ENCODE measurements around the gene TOP3A.
A peak's percentile ranks its signal among the peaks of the same experiment; 100 is the strongest.

TOP3A gene

DNA sequence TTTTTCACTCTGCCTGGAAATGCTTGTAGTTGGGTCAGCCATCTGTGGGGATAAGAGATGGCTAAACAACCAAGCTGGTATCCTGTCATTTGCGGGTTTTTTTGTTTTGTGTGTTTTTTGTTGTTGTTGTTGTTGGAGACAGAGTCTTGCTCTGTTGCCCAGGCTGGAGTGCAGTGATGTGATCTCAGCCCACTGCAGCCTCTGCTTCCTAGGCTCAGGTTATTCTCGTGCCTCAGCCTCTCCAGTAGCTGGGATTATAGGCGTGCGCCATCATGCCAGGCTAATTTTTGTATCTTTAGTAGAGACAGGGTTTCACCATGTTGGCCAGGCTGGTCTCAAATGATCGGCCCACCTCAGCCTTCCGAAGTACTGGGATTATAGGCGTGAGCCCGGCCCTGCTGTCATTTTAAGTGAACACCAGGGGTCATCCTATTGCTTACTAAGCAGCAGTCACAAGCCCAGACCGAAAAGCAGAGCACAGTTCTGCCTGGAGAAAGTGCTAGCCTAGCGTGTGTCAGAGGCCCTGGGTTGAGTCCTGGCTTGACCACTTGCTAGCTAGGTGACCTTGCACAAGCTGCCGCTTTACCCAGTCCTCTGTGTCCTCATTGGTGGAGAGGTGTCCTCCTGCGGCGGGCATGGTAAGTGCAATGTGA is 4.9 kb upstream of the TOP3A start:
- Histone ChIP-seq H3K27me3 (ENCODE audit: insufficient read depth, poor library complexity, severe bottlenecking) (no peaks in the 10 kb centered on the region), H3K4me3 (ENCODE audit: severe bottlenecking) (no peak overlapping the region), H3K9me3 (ENCODE audit: severe bottlenecking) (no peaks in the 10 kb centered on the region), H3K36me3 (ENCODE audit: low read depth) (peaks cover 57% of the 10 kb centered on the region), H3K27ac (ENCODE audit: poor library complexity, severe bottlenecking) (no peak overlapping the region), H3K4me1 (ENCODE audit: insufficient read depth, poor library complexity, severe bottlenecking) (peaks cover 9% of the 10 kb centered on the region)
- DNase-seq (ENCODE audit: low spot score) (no peak), ATAC-seq (ENCODE audit: low read depth) (peak; percentile 22; the same call in 1 of the 3 replicates)
- TF ChIP-seq, protein P1, sequence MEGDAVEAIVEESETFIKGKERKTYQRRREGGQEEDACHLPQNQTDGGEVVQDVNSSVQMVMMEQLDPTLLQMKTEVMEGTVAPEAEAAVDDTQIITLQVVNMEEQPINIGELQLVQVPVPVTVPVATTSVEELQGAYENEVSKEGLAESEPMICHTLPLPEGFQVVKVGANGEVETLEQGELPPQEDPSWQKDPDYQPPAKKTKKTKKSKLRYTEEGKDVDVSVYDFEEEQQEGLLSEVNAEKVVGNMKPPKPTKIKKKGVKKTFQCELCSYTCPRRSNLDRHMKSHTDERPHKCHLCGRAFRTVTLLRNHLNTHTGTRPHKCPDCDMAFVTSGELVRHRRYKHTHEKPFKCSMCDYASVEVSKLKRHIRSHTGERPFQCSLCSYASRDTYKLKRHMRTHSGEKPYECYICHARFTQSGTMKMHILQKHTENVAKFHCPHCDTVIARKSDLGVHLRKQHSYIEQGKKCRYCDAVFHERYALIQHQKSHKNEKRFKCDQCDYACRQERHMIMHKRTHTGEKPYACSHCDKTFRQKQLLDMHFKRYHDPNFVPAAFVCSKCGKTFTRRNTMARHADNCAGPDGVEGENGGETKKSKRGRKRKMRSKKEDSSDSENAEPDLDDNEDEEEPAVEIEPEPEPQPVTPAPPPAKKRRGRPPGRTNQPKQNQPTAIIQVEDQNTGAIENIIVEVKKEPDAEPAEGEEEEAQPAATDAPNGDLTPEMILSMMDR (IDR thresholded peaks at IDR 0.05; ENCODE audit: poor library complexity, severe bottlenecking), result peak; percentile 45

DNA sequence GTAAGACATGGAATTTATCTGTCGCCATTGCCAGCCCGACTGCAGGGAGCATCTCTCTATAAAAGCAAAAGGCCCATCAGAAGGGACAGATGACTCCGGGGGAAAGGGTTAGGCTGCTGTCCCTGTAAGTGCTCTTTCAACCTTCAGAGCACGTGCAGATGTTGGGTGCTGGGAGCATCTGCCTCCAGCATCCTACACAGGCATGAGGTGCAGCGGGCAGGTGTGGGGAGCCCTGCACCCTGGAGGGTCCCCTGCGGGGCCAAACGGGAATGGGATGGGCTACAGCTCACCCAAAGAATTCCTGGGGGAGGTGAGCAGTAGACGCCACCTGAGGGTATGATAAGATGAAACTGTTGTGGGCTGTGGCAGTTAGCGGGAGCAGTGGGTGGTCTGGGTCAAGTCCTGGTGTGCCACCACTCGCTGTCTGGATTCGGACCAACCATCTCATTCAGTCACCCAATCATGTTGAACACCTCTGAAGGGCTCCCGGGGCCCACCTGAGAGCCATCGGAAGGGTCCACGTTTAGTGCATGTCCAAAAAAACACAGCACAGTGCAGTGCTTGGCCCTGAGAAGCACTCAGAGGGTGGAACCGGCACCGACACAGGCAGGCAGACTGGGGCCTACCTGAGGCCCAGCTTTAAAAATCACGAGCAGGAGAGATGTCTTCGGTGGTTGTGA is 4.1 kb upstream of the TOP3A start:
- H3K36me3 ChIP-seq (ENCODE audit: low read depth), result peaks cover 50% of the 10 kb centered on the region
- DNase-seq (ENCODE audit: low spot score) (no peak), ATAC-seq (ENCODE audit: low read depth) (no peak)
- H3K27me3 ChIP-seq (ENCODE audit: insufficient read depth, poor library complexity, severe bottlenecking), result no peaks in the 10 kb centered on the region
- no peak overlapping the region for H3K4me3 ChIP-seq (ENCODE audit: severe bottlenecking)
- no peaks in the 10 kb centered on the region for H3K9me3 ChIP-seq (ENCODE audit: severe bottlenecking)
- no peak overlapping the region for H3K27ac ChIP-seq (ENCODE audit: poor library complexity, severe bottlenecking)
- TF ChIP-seq, protein P1 (IDR thresholded peaks at IDR 0.05; ENCODE audit: poor library complexity, severe bottlenecking), result no peak
- H3K4me1 ChIP-seq (ENCODE audit: insufficient read depth, poor library complexity, severe bottlenecking), result peaks cover 9% of the 10 kb centered on the region

DNA sequence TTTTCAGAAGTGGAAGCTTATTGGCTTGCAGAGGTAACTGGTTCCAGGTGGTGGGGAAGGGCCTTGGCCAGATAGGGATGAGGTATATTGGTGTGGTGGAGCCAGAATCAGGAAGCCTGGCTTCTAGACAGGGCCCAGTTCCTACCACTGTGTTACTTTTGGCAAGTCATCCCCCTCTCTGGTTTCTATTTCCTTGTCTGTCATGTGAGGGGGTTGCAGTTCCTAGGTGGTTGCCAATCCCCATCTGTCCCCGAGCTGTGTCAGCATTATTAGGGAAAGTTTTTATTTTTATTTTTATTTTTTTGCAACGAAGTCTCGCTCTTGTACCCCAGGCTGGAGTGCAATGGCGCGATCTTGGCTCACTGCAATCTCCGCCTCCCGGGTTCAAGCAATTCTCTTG is 3.3 kb upstream of the TOP3A start:
- Histone ChIP-seq H3K4me3 (ENCODE audit: severe bottlenecking) (no peak overlapping the region), H3K27ac (ENCODE audit: poor library complexity, severe bottlenecking) (no peak overlapping the region), H3K27me3 (ENCODE audit: insufficient read depth, poor library complexity, severe bottlenecking) (no peaks in the 10 kb centered on the region), H3K9me3 (ENCODE audit: severe bottlenecking) (no peaks in the 10 kb centered on the region), H3K36me3 (ENCODE audit: low read depth) (peaks cover 50% of the 10 kb centered on the region), H3K4me1 (ENCODE audit: insufficient read depth, poor library complexity, severe bottlenecking) (peaks cover 13% of the 10 kb centered on the region)
- ATAC-seq (ENCODE audit: low read depth), result no peak
- no peak for DNase-seq (ENCODE audit: low spot score)
- TF ChIP-seq, protein P1 (IDR thresholded peaks at IDR 0.05; ENCODE audit: poor library complexity, severe bottlenecking), result no peak

DNA sequence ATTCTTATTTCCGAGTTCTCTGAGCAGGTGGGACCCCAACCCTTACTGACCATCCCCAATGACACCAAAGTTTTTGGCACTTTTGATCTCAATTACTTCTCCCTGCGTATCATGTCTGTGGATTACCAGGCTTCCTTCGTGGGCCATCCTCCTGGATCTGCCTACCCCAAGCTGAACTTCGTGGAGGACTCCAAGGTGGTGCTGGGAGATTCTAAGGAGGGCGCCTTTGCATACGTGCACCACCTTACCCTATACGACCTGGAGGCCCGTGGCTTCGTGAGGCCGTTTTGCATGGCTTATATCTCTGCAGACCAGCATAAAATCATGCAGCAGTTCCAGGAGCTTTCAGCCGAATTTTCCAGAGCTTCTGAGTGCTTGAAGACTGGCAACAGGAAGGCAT is 1.2 kb upstream of the TOP3A start:
- ATAC-seq (ENCODE audit: low read depth) (no peak), DNase-seq (ENCODE audit: low spot score) (no peak)
- H3K36me3 ChIP-seq (ENCODE audit: low read depth), result peaks cover 56% of the 10 kb centered on the region
- H3K4me1 ChIP-seq (ENCODE audit: insufficient read depth, poor library complexity, severe bottlenecking), result peaks cover 14% of the 10 kb centered on the region
- no peaks in the 10 kb centered on the region for H3K9me3 ChIP-seq (ENCODE audit: severe bottlenecking)
- TF ChIP-seq, protein P1 (IDR thresholded peaks at IDR 0.05; ENCODE audit: poor library complexity, severe bottlenecking), result no peak
- no peak overlapping the region for H3K27ac ChIP-seq (ENCODE audit: poor library complexity, severe bottlenecking)
- no peaks in the 10 kb centered on the region for H3K27me3 ChIP-seq (ENCODE audit: insufficient read depth, poor library complexity, severe bottlenecking)
- H3K4me3 ChIP-seq (ENCODE audit: severe bottlenecking), result peak overlapping the region; percentile 64

DNA sequence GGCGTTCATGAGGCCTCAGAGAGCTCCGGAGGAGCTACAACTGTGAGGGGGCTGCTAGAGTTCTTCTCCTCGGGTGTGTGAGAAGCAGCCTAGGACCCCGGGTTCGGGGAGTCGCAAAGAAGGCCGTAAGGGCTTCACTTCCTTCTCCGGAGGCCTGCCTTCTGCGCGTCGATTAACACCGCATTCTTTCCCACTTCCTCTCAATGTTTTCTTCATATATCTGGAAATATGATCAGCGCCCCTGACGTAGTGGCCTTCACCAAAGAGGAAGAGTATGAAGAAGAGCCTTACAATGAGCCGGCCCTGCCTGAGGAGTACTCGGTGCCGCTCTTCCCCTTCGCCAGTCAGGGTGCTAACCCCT is 748 bp upstream of the TOP3A start:
- TF ChIP-seq, protein P1 (IDR thresholded peaks at IDR 0.05; ENCODE audit: poor library complexity, severe bottlenecking), result no peak
- peak overlapping the region; percentile 52 for H3K27ac ChIP-seq (ENCODE audit: poor library complexity, severe bottlenecking)

More for the DNA sequence above, 748 bp upstream of the TOP3A start:
- H3K4me1 ChIP-seq (ENCODE audit: insufficient read depth, poor library complexity, severe bottlenecking), result peaks cover 14% of the 10 kb centered on the region
- no peaks in the 10 kb centered on the region for H3K9me3 ChIP-seq (ENCODE audit: severe bottlenecking)
- no peak for DNase-seq (ENCODE audit: low spot score)
- no peak for ATAC-seq (ENCODE audit: low read depth)
- peak overlapping the region; percentile 64 for H3K4me3 ChIP-seq (ENCODE audit: severe bottlenecking)
- peaks cover 59% of the 10 kb centered on the region for H3K36me3 ChIP-seq (ENCODE audit: low read depth)
- H3K27me3 ChIP-seq (ENCODE audit: insufficient read depth, poor library complexity, severe bottlenecking), result no peaks in the 10 kb centered on the region

All from RWPE2 (cell line).